ENCODE results near the gene YOD1. TPM values are rescaled to one million over a fixed set of nuclear protein-coding genes. Genes with fewer than 3 reads are reported as not detected.

Gene YOD1
- total RNA-seq, 1 experiment from 2014 or later = 63.9 TPM

DNA sequence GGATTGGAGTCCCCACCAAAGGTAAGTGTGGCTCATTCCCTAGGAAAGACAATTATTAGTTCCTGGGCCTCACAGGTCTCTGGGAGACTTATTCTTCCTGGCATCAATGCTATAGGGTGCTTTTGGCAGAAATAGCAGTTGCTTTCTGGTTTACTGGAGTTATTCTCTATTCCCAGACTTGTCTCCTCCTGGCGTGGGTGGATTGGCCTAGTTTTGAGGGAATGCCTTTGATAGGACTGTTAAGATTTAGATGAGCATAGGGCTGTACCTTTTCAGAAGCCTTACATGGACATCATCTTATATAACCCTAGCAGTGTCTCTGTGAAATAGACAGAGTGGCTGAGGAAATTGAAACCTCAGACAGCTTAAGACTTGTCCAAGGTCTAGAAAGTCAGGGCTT lies 11.1 kb upstream of the YOD1 start:
- Histone ChIP-seq H3K27ac (ENCODE audit: low read length) (no peak overlapping the region), H3K27me3 (ENCODE audit: low read length) (no peaks in the 10 kb centered on the region), H3K4me1 (ENCODE audit: insufficient read depth, low read length) (no peaks in the 10 kb centered on the region), H3K9me3 (ENCODE audit: low read length) (no peaks in the 10 kb centered on the region), H3K79me2 (ENCODE audit: low read length) (no peaks in the 10 kb centered on the region), H3K4me2 (ENCODE audit: low read length) (no peak overlapping the region), H2AFZ (ENCODE audit: low read length) (no peak overlapping the region), H3K36me3 (ENCODE audit: low read depth, low read length) (peaks cover 62% of the 10 kb centered on the region), H3F3A (ENCODE audit: low read length, unreplicated experiment) (no peaks in the 10 kb centered on the region), H3K9me2 (replicated peaks; ENCODE audit: low read length) (no peaks in the 10 kb centered on the region), H4K20me1 (ENCODE audit: low read length) (no peaks in the 10 kb centered on the region), H3K4me3 (ENCODE audit: low read length) (no peak overlapping the region), H3K9ac (ENCODE audit: low read length) (no peak overlapping the region)
- CTCF ChIA-PET = no interaction called here
- ATAC-seq (no peak), DNase-seq (no peak)
- intact Hi-C loops (cut with micrococcal nuclease) = no loop called here
- POLR2A ChIA-PET (ENCODE audit: unreplicated experiment) = no interaction called here
- TF ChIP-seq EZH2 (IDR thresholded peaks at IDR 0.05; ENCODE audit: low read length, unreplicated experiment) = no peak
- no peak for TF ChIP-seq EZH2phosphoT487 (IDR thresholded peaks at IDR 0.05; ENCODE audit: borderline replicate concordance, low read length)
- TF ChIP-seq, protein P1, sequence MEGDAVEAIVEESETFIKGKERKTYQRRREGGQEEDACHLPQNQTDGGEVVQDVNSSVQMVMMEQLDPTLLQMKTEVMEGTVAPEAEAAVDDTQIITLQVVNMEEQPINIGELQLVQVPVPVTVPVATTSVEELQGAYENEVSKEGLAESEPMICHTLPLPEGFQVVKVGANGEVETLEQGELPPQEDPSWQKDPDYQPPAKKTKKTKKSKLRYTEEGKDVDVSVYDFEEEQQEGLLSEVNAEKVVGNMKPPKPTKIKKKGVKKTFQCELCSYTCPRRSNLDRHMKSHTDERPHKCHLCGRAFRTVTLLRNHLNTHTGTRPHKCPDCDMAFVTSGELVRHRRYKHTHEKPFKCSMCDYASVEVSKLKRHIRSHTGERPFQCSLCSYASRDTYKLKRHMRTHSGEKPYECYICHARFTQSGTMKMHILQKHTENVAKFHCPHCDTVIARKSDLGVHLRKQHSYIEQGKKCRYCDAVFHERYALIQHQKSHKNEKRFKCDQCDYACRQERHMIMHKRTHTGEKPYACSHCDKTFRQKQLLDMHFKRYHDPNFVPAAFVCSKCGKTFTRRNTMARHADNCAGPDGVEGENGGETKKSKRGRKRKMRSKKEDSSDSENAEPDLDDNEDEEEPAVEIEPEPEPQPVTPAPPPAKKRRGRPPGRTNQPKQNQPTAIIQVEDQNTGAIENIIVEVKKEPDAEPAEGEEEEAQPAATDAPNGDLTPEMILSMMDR (conservative IDR thresholded peaks at IDR 0.05; ENCODE audit: low read depth, low read length) = no peak
- no TSS peak for BruUV-seq (replicated peaks)

DNA sequence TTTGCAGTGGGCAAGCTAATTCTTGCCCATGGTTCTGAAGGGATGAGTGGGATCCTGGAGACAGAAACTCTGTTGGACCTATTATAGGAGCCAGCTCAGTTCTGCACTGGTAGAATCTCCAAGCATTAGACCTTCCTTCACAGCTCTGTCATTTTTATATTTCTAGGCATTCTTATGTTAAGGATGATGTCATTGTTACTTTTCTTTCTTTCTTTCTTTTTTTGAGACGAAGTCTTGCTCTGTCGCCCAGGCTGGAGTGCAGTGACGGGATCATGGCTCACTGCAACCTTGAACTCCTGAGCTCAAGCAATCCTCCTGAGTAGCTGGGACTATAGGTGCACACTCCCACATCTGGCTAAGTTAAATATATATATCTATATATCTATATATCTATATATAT lies 9.6 kb upstream of the YOD1 start:
- ATAC-seq (no peak), DNase-seq (no peak)
- Histone ChIP-seq H3K4me2 (ENCODE audit: low read length) (no peak overlapping the region), H3K27me3 (ENCODE audit: low read length) (no peaks in the 10 kb centered on the region), H2AFZ (ENCODE audit: low read length) (no peak overlapping the region), H3K9me2 (replicated peaks; ENCODE audit: low read length) (no peaks in the 10 kb centered on the region), H3K27ac (ENCODE audit: low read length) (no peak overlapping the region), H3K36me3 (ENCODE audit: low read depth, low read length) (peaks cover 52% of the 10 kb centered on the region), H3K9me3 (ENCODE audit: low read length) (no peaks in the 10 kb centered on the region), H3K4me3 (ENCODE audit: low read length) (no peak overlapping the region), H3K9ac (ENCODE audit: low read length) (no peak overlapping the region), H3K4me1 (ENCODE audit: insufficient read depth, low read length) (peaks cover 9% of the 10 kb centered on the region; the same call in 1 of the 2 replicates), H4K20me1 (ENCODE audit: low read length) (no peaks in the 10 kb centered on the region), H3K79me2 (ENCODE audit: low read length) (peaks cover 9% of the 10 kb centered on the region; the same call in 1 of the 2 replicates), H3F3A (ENCODE audit: low read length, unreplicated experiment) (no peaks in the 10 kb centered on the region)
- intact Hi-C loops (cut with micrococcal nuclease) = no loop called here
- BruUV-seq (replicated peaks) = no TSS peak
- ChIA-PET POLR2A (ENCODE audit: unreplicated experiment) (no interaction called here), CTCF (no interaction called here)
- TF ChIP-seq, protein P1 (conservative IDR thresholded peaks at IDR 0.05; ENCODE audit: low read depth, low read length) = no peak
- no peak for TF ChIP-seq EZH2 (IDR thresholded peaks at IDR 0.05; ENCODE audit: low read length, unreplicated experiment)
- no peak for TF ChIP-seq EZH2phosphoT487 (IDR thresholded peaks at IDR 0.05; ENCODE audit: borderline replicate concordance, low read length)

DNA sequence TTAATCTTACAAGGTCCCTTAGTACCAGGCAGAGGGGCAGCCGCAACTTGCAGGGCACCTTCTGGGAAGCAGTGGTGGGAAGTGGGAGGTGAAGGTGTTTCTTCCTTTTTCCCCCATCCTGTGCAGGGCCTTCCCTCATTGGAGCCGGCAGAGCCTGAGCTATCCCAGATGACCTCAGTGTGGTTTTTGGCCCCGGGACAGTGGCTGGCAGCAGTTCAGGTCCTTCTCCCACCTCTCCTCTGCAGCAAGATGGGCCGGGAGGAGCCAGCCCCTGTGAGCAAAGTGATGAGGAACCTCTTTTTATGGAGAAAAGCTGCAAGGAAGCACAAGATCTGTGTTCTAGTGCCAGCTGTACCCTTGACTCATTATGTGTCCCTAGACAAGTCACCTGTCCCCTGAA lies 8.9 kb upstream of the YOD1 start:
- Histone ChIP-seq H3F3A (ENCODE audit: low read length, unreplicated experiment) (no peaks in the 10 kb centered on the region), H3K36me3 (ENCODE audit: low read depth, low read length) (peaks cover 47% of the 10 kb centered on the region), H3K79me2 (ENCODE audit: low read length) (peaks cover 13% of the 10 kb centered on the region), H4K20me1 (ENCODE audit: low read length) (no peaks in the 10 kb centered on the region), H3K27ac (ENCODE audit: low read length) (no peak overlapping the region), H3K9me2 (replicated peaks; ENCODE audit: low read length) (no peaks in the 10 kb centered on the region), H3K9me3 (ENCODE audit: low read length) (no peaks in the 10 kb centered on the region), H3K9ac (ENCODE audit: low read length) (no peak overlapping the region), H2AFZ (ENCODE audit: low read length) (no peak overlapping the region), H3K4me1 (ENCODE audit: insufficient read depth, low read length) (peaks cover 12% of the 10 kb centered on the region), H3K4me2 (ENCODE audit: low read length) (no peak overlapping the region), H3K4me3 (ENCODE audit: low read length) (no peak overlapping the region), H3K27me3 (ENCODE audit: low read length) (no peaks in the 10 kb centered on the region)
- intact Hi-C loops (cut with micrococcal nuclease) = loop anchor here (10.0 kb wide), 2 partner anchors 375 to 425 kb away; partner anchors contain the start of genes DYRK3 and MAPKAPK2
- no peak for TF ChIP-seq EZH2 (IDR thresholded peaks at IDR 0.05; ENCODE audit: low read length, unreplicated experiment)
- no peak for TF ChIP-seq EZH2phosphoT487 (IDR thresholded peaks at IDR 0.05; ENCODE audit: borderline replicate concordance, low read length)
- TF ChIP-seq, protein P1 (conservative IDR thresholded peaks at IDR 0.05; ENCODE audit: low read depth, low read length) = no peak
- ATAC-seq = no peak
- DNase-seq = no peak
- ChIA-PET POLR2A (ENCODE audit: unreplicated experiment) (no interaction called here), CTCF (no interaction called here)
- no TSS peak for BruUV-seq (replicated peaks)

All from PC-3 (cell line).